HG03097 (cell line): Measurements from ENCODE around the gene B3GNT3.
A peak's percentile ranks its signal among the peaks of the same experiment; 100 is the strongest.

ENCODE experiments used
- ATAC-seq: cut with Tn5 transposase; IDR thresholded peaks from one replicate; pipeline ENCODE4 v1.9.1; 2021; ENCODE audit not compliant: unreplicated experiment, low FRiP score

B3GNT3 gene

GRCh38 chr19:17794731-17795494, at the start of gene B3GNT3:
B3GNT3 (plus strand) TSS chr19:17795138; CDS start chr19:17807808, 12,670 bp downstream.
- ATAC-seq, result no peak

GRCh38 chr19:17747205-17748098, 47.5 kb upstream of the B3GNT3 start:
- peak; percentile 52 for ATAC-seq

- no peak for ATAC-seq
Observed at GRCh38 chr19:17748884-17749638, 45.9 kb upstream of the B3GNT3 start.

GRCh38 chr19:17749912-17750317, 45.0 kb upstream of the B3GNT3 start:
- ATAC-seq, result no peak

- ATAC-seq, result peak; percentile 39
Observed at GRCh38 chr19:17751103-17751911, 43.6 kb upstream of the B3GNT3 start, which contains the start of gene FCHO1. FCHO1 (plus strand) TSS chr19:17751477; CDS start chr19:17755165, 3,688 bp downstream.

GRCh38 chr19:17751912-17752273, 43.0 kb upstream of the B3GNT3 start:
- no peak for ATAC-seq

- no peak for ATAC-seq
Observed at GRCh38 chr19:17752865-17753639, 41.9 kb upstream of the B3GNT3 start.

GRCh38 chr19:17753976-17754375, 41.0 kb upstream of the B3GNT3 start:
- no peak for ATAC-seq

GRCh38 chr19:17754634-17755442, 40.1 kb upstream of the B3GNT3 start:
- ATAC-seq, result peak; percentile 44

- ATAC-seq, result no peak
Observed at GRCh38 chr19:17755443-17755890, 39.5 kb upstream of the B3GNT3 start.

GRCh38 chr19:17755977-17756670, 38.8 kb upstream of the B3GNT3 start:
- ATAC-seq, result no peak

GRCh38 chr19:17757125-17757524, 37.8 kb upstream of the B3GNT3 start:
- no peak for ATAC-seq

- no peak for ATAC-seq
Observed at GRCh38 chr19:17758515-17758914, 36.4 kb upstream of the B3GNT3 start.

GRCh38 chr19:17761148-17761547, 33.8 kb upstream of the B3GNT3 start:
- no peak for ATAC-seq

GRCh38 chr19:17762505-17763229, 32.3 kb upstream of the B3GNT3 start:
- no peak for ATAC-seq

GRCh38 chr19:17764348-17764747, 30.6 kb upstream of the B3GNT3 start:
- no peak for ATAC-seq

- ATAC-seq, result no peak
Observed at GRCh38 chr19:17765069-17765618, 29.8 kb upstream of the B3GNT3 start.
